DND-41 (cell line): ENCODE measurements around the gene KLF13.

Experiments
- CTCF ChIP-seq: IDR thresholded peaks from 2 replicates; pipeline ENCODE4 v1.5.1; 2012; ENCODE audit warnings: borderline replicate concordance, low read length, moderate library complexity, mild to moderate bottlenecking; ENCODE audit not compliant: poor library complexity, severe bottlenecking; ENCODE audit errors: extremely low read depth
- EZH2 ChIP-seq: IDR thresholded peaks from 3 replicates; pipeline ENCODE4 v1.6.1; 2012; ENCODE audit warnings: borderline replicate concordance, low read depth, mild to moderate bottlenecking, moderate library complexity, low read length, inconsistent platforms; ENCODE audit not compliant: severe bottlenecking

GRCh38 chr15:31330836-31331235, 4.2 kb downstream of the KLF13 start:
- no peak for TF ChIP-seq CTCF
- TF ChIP-seq EZH2 = no peak
